Smooth muscle cell (in vitro differentiated cells): ENCODE results near the gene APOM. TPM values are rescaled to one million over a fixed set of nuclear protein-coding genes. Genes with fewer than 3 reads are reported as not detected.

Experiments
- DNase-seq: peaks from one replicate; lab custom pipeline; 2025; ENCODE audit not compliant: unreplicated experiment; lab: John Stamatoyannopoulos, UW
- H2AFZ ChIP-seq: fragments of 200-600 bp; sonication (generic); 2 replicates; pipeline ENCODE4 v1.6.0; 2016; ENCODE audit warnings: antibody characterized with exemption, low read depth, mild to moderate bottlenecking
- H3F3A ChIP-seq: fragments of 200-600 bp; sonication (generic); 2 replicates; pipeline ENCODE4 v1.6.0; 2017; ENCODE audit warnings: antibody characterized with exemption, low read depth
- H3K27ac ChIP-seq: fragments of 200-600 bp; sonication (generic); 2 replicates; pipeline ENCODE4 v1.5.1; 2016; ENCODE audit warnings: low read depth, mild to moderate bottlenecking
- H3K27me3 ChIP-seq: fragments of 200-600 bp; sonication (generic); 2 replicates; pipeline ENCODE4 v1.6.1; 2016; ENCODE audit warnings: low read depth, mild to moderate bottlenecking
- H3K36me3 ChIP-seq: fragments of 200-600 bp; sonication (generic); 2 replicates; pipeline ENCODE4 v1.5.1; 2016; ENCODE audit warnings: low read depth
- H3K4me1 ChIP-seq: fragments of 200-600 bp; sonication (generic); 2 replicates; pipeline ENCODE4 v1.5.1; 2016; ENCODE audit warnings: low read depth
- H3K4me2 ChIP-seq: fragments of 200-600 bp; sonication (generic); 2 replicates; pipeline ENCODE4 v1.6.0; 2016; ENCODE audit warnings: mild to moderate bottlenecking
- H3K4me3 ChIP-seq: fragments of 200-600 bp; sonication (generic); 2 replicates; pipeline ENCODE4 v1.5.1; 2016; ENCODE audit warnings: mild to moderate bottlenecking
- H3K79me2 ChIP-seq: fragments of 200-600 bp; sonication (generic); 2 replicates; pipeline ENCODE4 v1.6.0; 2016; ENCODE audit warnings: low read depth, mild to moderate bottlenecking
- H3K9ac ChIP-seq: fragments of 200-600 bp; sonication (generic); 2 replicates; pipeline ENCODE4 v1.6.0; 2016; ENCODE audit warnings: low read depth
- H3K9me3 ChIP-seq: fragments of 200-600 bp; sonication (generic); replicated peaks from 2 replicates; pipeline ENCODE4 v1.5.1; 2016; ENCODE audit warnings: low read depth
- H4K20me1 ChIP-seq: fragments of 200-600 bp; sonication (generic); 2 replicates; pipeline ENCODE4 v1.6.0; 2016; ENCODE audit warnings: low read depth
- WGBS: methylation state at CpG from one replicate; pipeline ENCODE4 v1.1.7; 2016; ENCODE audit warnings: low lambda C conversion rate; 5-methylcytosine and 5-hydroxymethylcytosine counted together
- polyA plus RNA-seq: library from polyadenylated mRNA; unstranded; fragments of >200 nt; fragmentation: Nextera tagmentation; extraction: Ambion mirVana; gene quantifications from 2 replicates; pipeline ENCODE4 v1.2.1, GENCODE V29; 2016
- total RNA-seq: library from RNA; depleted of rRNA; stranded (reverse); fragments of >200 nt; gene quantifications from 2 replicates; pipeline ENCODE4 v1.2.3, GENCODE V29; 2014
- TF ChIP-seq, protein P1 (sequence below): fragments of 200-600 bp; sonication (generic); IDR thresholded peaks from 2 replicates; pipeline ENCODE4 v1.5.1; 2017; ENCODE audit warnings: borderline replicate concordance, mild to moderate bottlenecking, antibody characterized with exemption; ENCODE audit not compliant: insufficient read depth, poor library complexity, severe bottlenecking

APOM gene
- total and polyA plus RNA-seq, 2 experiments from 2014 or later: 2.3 to 2.7 TPM

DNA sequence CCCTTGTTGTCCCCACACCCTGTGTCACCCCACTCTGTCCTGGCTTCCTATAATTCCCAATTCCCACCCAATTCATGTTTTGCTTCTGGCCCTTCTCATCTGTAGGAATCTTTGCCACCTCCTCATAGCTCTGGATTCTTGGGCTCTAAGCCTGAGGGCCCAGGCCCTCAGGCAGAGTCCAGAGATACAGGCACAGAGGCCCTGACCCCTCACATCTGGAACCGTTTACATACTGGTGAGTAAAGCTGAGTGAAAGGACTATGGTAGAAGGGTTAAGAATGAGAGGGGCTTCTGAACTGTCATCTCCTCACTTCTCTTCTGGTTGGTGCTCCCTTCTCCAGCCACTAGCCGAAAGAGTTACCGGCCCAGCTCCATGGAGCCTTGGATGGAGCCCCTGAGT lies 21.6 kb upstream of the APOM start:
- no peak for DNase-seq

DNA sequence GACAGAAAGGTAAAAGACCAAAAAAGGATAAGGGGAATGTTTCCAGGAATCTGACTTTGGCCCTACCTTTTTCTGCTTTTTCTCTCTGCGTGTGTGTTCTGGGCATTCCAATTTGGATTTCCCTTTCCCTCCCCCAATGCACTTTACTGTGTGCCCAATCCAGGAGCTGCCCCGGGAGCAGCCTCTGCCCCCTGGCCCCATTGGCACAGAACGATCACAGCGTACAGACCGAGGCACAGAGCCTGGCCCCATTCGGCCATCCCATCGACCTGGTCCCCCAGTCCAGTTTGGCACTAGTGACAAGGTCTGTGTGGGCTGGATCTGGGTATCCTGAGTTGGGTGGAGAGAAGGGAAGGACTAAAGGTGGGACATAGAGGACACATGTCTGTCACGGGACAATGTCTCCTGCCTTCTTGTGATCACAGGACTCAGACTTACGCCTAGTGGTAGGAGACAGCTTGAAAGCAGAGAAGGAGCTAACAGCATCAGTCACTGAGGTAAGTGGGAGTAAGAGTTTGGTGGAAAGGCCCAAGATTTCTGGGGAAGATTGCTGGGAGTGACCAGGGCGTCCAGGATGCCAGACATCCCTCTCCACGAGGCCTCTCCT lies 20.6 kb upstream of the APOM start:
- Histone ChIP-seq H3K4me2 (no peak overlapping the region), H3K9me3 (no peaks in the 10 kb centered on the region), H3K27ac (no peak overlapping the region), H3K79me2 (peaks cover 8% of the 10 kb centered on the region), H3K27me3 (no peaks in the 10 kb centered on the region), H3F3A (peaks cover 77% of the 10 kb centered on the region), H3K36me3 (peaks cover 21% of the 10 kb centered on the region), H3K4me3 (no peak overlapping the region), H4K20me1 (peaks cover 51% of the 10 kb centered on the region), H2AFZ (no peak overlapping the region), H3K9ac (no peak overlapping the region), H3K4me1 (no peaks in the 10 kb centered on the region)
- 96% methylated on average over 11 of the region's 11 CpGs for WGBS
- no peak for DNase-seq
- TF ChIP-seq, protein P1, sequence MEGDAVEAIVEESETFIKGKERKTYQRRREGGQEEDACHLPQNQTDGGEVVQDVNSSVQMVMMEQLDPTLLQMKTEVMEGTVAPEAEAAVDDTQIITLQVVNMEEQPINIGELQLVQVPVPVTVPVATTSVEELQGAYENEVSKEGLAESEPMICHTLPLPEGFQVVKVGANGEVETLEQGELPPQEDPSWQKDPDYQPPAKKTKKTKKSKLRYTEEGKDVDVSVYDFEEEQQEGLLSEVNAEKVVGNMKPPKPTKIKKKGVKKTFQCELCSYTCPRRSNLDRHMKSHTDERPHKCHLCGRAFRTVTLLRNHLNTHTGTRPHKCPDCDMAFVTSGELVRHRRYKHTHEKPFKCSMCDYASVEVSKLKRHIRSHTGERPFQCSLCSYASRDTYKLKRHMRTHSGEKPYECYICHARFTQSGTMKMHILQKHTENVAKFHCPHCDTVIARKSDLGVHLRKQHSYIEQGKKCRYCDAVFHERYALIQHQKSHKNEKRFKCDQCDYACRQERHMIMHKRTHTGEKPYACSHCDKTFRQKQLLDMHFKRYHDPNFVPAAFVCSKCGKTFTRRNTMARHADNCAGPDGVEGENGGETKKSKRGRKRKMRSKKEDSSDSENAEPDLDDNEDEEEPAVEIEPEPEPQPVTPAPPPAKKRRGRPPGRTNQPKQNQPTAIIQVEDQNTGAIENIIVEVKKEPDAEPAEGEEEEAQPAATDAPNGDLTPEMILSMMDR: no peak

More for the DNA sequence above, 21.6 kb upstream of the APOM start:
- Histone ChIP-seq H2AFZ (no peak overlapping the region), H3F3A (peaks cover 69% of the 10 kb centered on the region), H3K4me1 (no peaks in the 10 kb centered on the region), H3K36me3 (peaks cover 21% of the 10 kb centered on the region), H4K20me1 (peaks cover 54% of the 10 kb centered on the region), H3K4me2 (no peak overlapping the region), H3K27me3 (no peaks in the 10 kb centered on the region), H3K79me2 (peaks cover 8% of the 10 kb centered on the region), H3K9me3 (no peaks in the 10 kb centered on the region), H3K4me3 (no peak overlapping the region), H3K9ac (no peak overlapping the region), H3K27ac (peak overlapping the region; percentile 42)
- TF ChIP-seq, protein P1: no peak
- 82% methylated on average over 3 of the region's 3 CpGs for WGBS

DNA sequence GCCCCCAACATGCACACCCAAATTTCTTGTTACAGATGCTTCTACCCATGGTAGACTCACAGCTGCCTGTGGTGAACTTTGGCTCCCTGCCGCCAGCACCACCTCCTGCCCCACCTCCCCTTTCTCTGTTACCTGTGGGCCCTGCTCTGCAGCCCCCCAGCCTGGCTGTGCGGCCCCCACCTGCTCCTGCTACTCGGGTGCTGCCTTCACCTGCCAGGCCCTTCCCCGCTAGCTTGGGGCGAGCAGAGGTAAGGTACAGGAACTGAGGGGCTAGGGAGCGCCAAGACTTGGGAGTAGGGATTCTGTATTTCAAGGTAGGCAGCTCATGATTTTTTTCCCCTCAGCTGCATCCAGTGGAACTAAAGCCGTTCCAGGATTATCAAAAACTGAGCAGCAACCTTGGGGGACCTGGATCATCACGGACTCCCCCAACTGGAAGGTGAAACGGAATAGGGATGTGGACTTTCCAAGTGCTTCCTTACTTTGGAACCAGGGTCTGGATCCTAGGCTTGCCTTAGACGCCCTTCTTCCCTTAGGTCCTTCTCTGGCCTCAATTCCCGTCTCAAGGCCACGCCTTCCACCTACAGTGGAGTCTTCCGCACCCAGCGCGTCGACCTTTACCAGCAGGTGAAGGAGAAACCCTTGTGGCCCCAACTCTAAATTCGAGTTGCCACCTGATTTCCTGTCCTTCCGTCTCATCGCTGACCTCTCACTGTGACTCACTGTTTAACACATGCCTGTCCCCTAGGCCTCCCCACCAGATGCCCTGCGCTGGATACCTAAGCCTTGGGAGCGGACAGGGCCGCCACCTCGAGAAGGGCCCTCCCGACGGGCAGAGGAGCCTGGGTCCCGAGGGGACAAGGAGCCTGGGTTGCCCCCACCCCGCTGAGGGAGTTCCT lies 18.7 kb upstream of the APOM start:
- 94% methylated on average over 22 of the region's 27 CpGs for WGBS
- no peaks in the 10 kb centered on the region for H3K27me3 ChIP-seq
- H3K4me2 ChIP-seq: no peak overlapping the region
- H4K20me1 ChIP-seq: peaks cover 40% of the 10 kb centered on the region
- peaks cover 20% of the 10 kb centered on the region for H3K36me3 ChIP-seq
- no peak overlapping the region for H2AFZ ChIP-seq
- no peaks in the 10 kb centered on the region for H3K4me1 ChIP-seq
- H3K9me3 ChIP-seq: no peaks in the 10 kb centered on the region
- peaks cover 77% of the 10 kb centered on the region for H3F3A ChIP-seq
- TF ChIP-seq, protein P1: no peak
- no peak overlapping the region for H3K4me3 ChIP-seq
- H3K9ac ChIP-seq: no peak overlapping the region
- peaks cover 3% of the 10 kb centered on the region for H3K79me2 ChIP-seq
- DNase-seq: no peak
- H3K27ac ChIP-seq: no peak overlapping the region
